CD4-positive, alpha-beta memory T cell (primary cell): ENCODE data around the gene CUBN. TPM values are rescaled to one million over a fixed set of nuclear protein-coding genes. Genes with fewer than 3 reads are reported as not detected.
A peak's percentile ranks its signal among the peaks of the same experiment; 100 is the strongest.

Experiments used
- CTCF ChIA-PET: fragments of 350-600 bp; sonication (Branson Sonifier 250); formaldehyde crosslinking; loops from one replicate; lab custom pipeline; 2021; ENCODE audit warnings: inconsistent platforms; ENCODE audit not compliant: partially characterized antibody; lab: Charles Lee
- POLR2A ChIA-PET: fragments of 350-600 bp; sonication (Branson Sonifier 250); formaldehyde crosslinking; loops from one replicate; lab custom pipeline; 2021; ENCODE audit not compliant: partially characterized antibody; lab: Charles Lee
- DNase-seq, 5 donors: peaks; one replicate each; pipeline versions ENCODE4 v3.0.0 to v3.0.0-alpha.2; 2020 to 2022; ENCODE audit warnings: mixed read lengths in 1 of 5
- H3K27ac ChIP-seq: one replicate; pipeline ENCODE4 v1.7.0; 2013; ENCODE audit warnings: low read depth, low read length
- H3K27me3 ChIP-seq: 2 replicates; pipeline ENCODE4 v1.7.0; 2013; ENCODE audit warnings: mild to moderate bottlenecking, low read length, moderate library complexity; ENCODE audit not compliant: insufficient read depth
- H3K36me3 ChIP-seq: 2 replicates; pipeline ENCODE4 v1.7.0; 2013; ENCODE audit warnings: mild to moderate bottlenecking, low read length, moderate library complexity; ENCODE audit not compliant: insufficient read depth
- H3K4me1 ChIP-seq: 2 replicates; pipeline ENCODE4 v1.7.0; 2013; ENCODE audit warnings: mild to moderate bottlenecking, low read length, moderate library complexity; ENCODE audit not compliant: insufficient read depth
- H3K4me3 ChIP-seq, 2 donors: one replicate each; pipeline ENCODE4 v1.7.0; 2013; ENCODE audit warnings: low read length in 2 of 2, mild to moderate bottlenecking in 1 of 2
- H3K9me3 ChIP-seq, 2 donors: one replicate each; pipeline ENCODE4 v1.7.0; 2013; ENCODE audit warnings: low read length in 2 of 2, control low read depth in 1 of 2; ENCODE audit not compliant: control insufficient read depth in 1 of 2
- H3K27ac Mint-ChIP-seq, 7 donors: one replicate each; pipeline ENCODE4 v1.8.0; 2020 to 2021; ENCODE audit warnings: mixed read lengths in 7 of 7, mild to moderate bottlenecking in 6 of 7, inconsistent platforms in 3 of 7, moderate library complexity in 3 of 7
- H3K27me3 Mint-ChIP-seq, 2 donors: one replicate each; pipeline ENCODE4 v1.8.0; 2020 to 2021; ENCODE audit warnings: mixed read lengths in 2 of 2
- H3K36me3 Mint-ChIP-seq, 2 donors: one replicate each; pipeline ENCODE4 v1.8.0; 2020 to 2021; ENCODE audit warnings: mixed read lengths in 2 of 2, inconsistent platforms in 1 of 2, mild to moderate bottlenecking in 1 of 2
- H3K4me1 Mint-ChIP-seq, 4 donors: one replicate each; pipeline ENCODE4 v1.8.0; 2020 to 2021; ENCODE audit warnings: mixed read lengths in 4 of 4, mild to moderate bottlenecking in 1 of 4
- H3K4me3 Mint-ChIP-seq, 8 donors: one replicate each; pipeline ENCODE4 v1.8.0; 2020 to 2021; ENCODE audit warnings: mixed read lengths in 8 of 8, mild to moderate bottlenecking in 7 of 8, moderate library complexity in 6 of 8, inconsistent platforms in 3 of 8
- H3K9me3 Mint-ChIP-seq, 8 donors: one replicate each; pipeline ENCODE4 v1.8.0; 2020 to 2021; ENCODE audit warnings: mixed read lengths in 8 of 8, mild to moderate bottlenecking in 5 of 8, inconsistent platforms in 3 of 8, moderate library complexity in 1 of 8
- intact Hi-C: fragments of 100-400 bp; cut with micrococcal nuclease; formaldehyde crosslinking; loops from one replicate; pipeline ENCODE4 v1.15.1; 2023
- polyA plus RNA-seq, 2 donors: library from polyadenylated mRNA; unstranded; fragments of 300-500 nt; fragmentation: Illumina TruSeq; gene quantifications; one replicate each; pipeline ENCODE4 v1.2.3, GENCODE V29; 2021
- total RNA-seq, 2 experiments: library from RNA; stranded (reverse); gene quantifications; one replicate each; pipeline ENCODE4 v1.2.3, GENCODE V29; 2021

CUBN gene
- total and polyA plus RNA-seq, 4 experiments from 2014 or later, result 0.49 to 10.9 (median 8.5) TPM; not detected in 1

DNA sequence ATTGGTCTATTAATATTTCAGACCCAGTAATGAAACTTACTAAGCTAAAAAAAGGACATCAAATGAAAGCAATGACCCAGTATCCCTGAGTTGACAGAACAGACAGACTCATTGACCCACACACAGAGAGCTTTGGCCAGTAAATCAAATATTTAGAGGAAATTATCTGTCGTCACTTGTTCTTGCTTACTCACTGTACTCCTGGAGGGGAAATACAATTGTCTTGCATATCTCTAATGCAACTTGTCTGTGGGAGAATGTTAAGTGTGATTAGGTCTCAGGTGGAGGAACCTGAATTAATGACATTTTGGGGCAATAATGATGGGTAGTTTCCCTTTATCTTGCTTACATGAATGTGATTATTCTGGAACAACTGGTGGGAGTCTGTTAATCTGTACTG lies 80.4 kb downstream of the CUBN start:
- Mint-ChIP-seq H3K4me1 (peaks cover 0 to 4% (median 1%) of the 10 kb centered on the region in 4 donors), H3K27me3 (no peaks in the 10 kb centered on the region), H3K27ac (peak overlapping the region in 1 of 7 donors; percentile 36), H3K4me3 (no peak overlapping the region), H3K36me3 (peaks cover 8 to 30% of the 10 kb centered on the region in 2 donors), H3K9me3 (peaks cover 0 to 6% (median 2%) of the 10 kb centered on the region in 8 donors)
- DNase-seq, result no peak
- Histone ChIP-seq H3K27ac (no peak overlapping the region), H3K9me3 (no peaks in the 10 kb centered on the region), H3K4me3 (no peak overlapping the region), H3K4me1 (no peaks in the 10 kb centered on the region), H3K36me3 (no peaks in the 10 kb centered on the region), H3K27me3 (no peaks in the 10 kb centered on the region)
- CTCF ChIA-PET, result interaction anchor here (1.6 kb wide), 1 partner anchor 14 kb away, joined by 3 read pairs; no protein-coding TSS in a partner anchor
- intact Hi-C loops, result no loop called here
- POLR2A ChIA-PET, result no interaction called here

DNA sequence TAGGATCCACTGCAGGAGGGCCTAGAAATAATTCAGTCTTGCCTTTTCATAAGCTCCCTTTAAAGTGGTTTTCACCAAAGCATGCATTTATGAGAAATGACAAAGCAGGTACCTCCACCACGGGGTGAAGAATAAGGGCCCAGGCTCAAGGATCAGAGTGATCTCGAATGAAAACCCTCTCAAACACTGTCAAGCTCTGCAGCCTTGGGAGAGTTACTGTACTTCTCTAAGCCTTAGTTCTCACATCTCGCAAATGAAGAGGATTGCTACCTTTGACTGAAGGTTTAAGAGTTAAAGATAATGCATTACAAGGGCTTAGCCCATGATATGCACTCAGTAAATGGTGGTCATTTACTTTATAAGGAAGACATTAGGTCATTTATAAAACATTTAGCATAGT lies 81.7 kb downstream of the CUBN start:
- H3K4me3 Mint-ChIP-seq, result no peak overlapping the region
- Histone ChIP-seq H3K27ac (no peak overlapping the region), H3K36me3 (no peaks in the 10 kb centered on the region), H3K4me3 (no peak overlapping the region), H3K27me3 (no peaks in the 10 kb centered on the region), H3K9me3 (no peaks in the 10 kb centered on the region), H3K4me1 (no peaks in the 10 kb centered on the region)
- ChIA-PET POLR2A (interaction anchor here (0.6 kb wide), 1 partner anchor 180 kb away, joined by 3 read pairs; no protein-coding TSS in a partner anchor), CTCF (no interaction called here)
- H3K9me3 Mint-ChIP-seq, result peaks cover 0 to 6% (median 2%) of the 10 kb centered on the region in 8 donors
- peaks cover 10 to 34% of the 10 kb centered on the region in 2 donors for H3K36me3 Mint-ChIP-seq
- no peak overlapping the region for H3K27ac Mint-ChIP-seq
- H3K27me3 Mint-ChIP-seq, result no peaks in the 10 kb centered on the region
- DNase-seq, result no peak
- intact Hi-C loops, result no loop called here
- peaks cover 0 to 4% (median 1%) of the 10 kb centered on the region in 4 donors for H3K4me1 Mint-ChIP-seq

DNA sequence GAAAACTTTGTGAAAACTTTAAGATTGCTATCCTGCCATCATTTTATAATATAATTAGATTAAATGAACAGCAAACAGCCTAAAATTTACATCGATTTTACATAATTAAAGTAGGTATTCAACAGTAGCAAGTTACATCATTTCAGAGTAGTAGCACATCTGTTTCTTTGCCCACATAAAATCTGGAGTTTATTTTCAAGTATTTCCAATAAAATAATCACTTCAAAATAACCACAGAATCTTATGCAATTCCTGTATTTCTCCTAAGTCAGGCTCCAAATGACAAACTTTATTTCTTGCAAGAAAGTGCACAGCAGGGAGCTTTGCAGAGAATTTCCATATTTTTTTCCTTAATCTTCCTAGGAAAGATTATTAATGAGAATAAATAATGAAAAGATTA lies 82.6 kb downstream of the CUBN start:
- no peak for DNase-seq
- POLR2A ChIA-PET, result no interaction called here

DNA sequence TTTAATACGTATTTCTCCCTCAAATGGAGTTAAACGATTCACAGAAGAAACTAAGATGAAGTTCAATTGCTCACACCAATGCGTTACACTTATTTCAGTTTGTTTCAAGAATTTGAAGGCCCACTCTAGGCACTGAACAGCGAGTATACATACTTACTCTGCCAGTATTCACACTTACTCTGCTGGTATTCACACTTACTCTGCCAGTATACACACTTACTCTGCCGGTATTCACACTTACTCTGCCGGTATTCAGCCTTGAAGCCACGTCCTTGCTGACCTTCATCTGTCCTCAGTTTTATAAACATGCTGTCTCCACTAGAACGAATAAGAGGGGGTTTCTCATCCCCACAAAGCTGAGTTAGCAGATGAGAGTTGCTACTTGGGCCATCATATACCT lies 86.0 kb downstream of the CUBN start:
- Mint-ChIP-seq H3K4me1 (peaks cover 0 to 4% (median 0%) of the 10 kb centered on the region in 4 donors), H3K9me3 (no peaks in the 10 kb centered on the region), H3K27me3 (no peaks in the 10 kb centered on the region), H3K4me3 (no peak overlapping the region), H3K27ac (no peak overlapping the region), H3K36me3 (peaks cover 4 to 7% of the 10 kb centered on the region in 2 donors)
- no peak for DNase-seq
- H3K4me1 ChIP-seq, result no peaks in the 10 kb centered on the region
- intact Hi-C loops, result no loop called here
- H3K27ac ChIP-seq, result no peak overlapping the region
- no peaks in the 10 kb centered on the region for H3K36me3 ChIP-seq
- H3K27me3 ChIP-seq, result no peaks in the 10 kb centered on the region
- H3K9me3 ChIP-seq, result no peaks in the 10 kb centered on the region
- POLR2A ChIA-PET, result no interaction called here
- CTCF ChIA-PET, result no interaction called here
- H3K4me3 ChIP-seq, result no peak overlapping the region

More for the DNA sequence above, 82.6 kb downstream of the CUBN start:
- Histone ChIP-seq H3K9me3 (no peaks in the 10 kb centered on the region), H3K4me1 (no peaks in the 10 kb centered on the region), H3K4me3 (no peak overlapping the region), H3K27ac (no peak overlapping the region), H3K36me3 (no peaks in the 10 kb centered on the region), H3K27me3 (no peaks in the 10 kb centered on the region)
- CTCF ChIA-PET, result no interaction called here
- no peak overlapping the region for H3K4me3 Mint-ChIP-seq
- H3K9me3 Mint-ChIP-seq, result peaks cover 0 to 6% (median 2%) of the 10 kb centered on the region in 8 donors
- H3K27ac Mint-ChIP-seq, result no peak overlapping the region
- peaks cover 0 to 4% (median 1%) of the 10 kb centered on the region in 4 donors for H3K4me1 Mint-ChIP-seq
- peaks cover 10 to 32% of the 10 kb centered on the region in 2 donors for H3K36me3 Mint-ChIP-seq
- H3K27me3 Mint-ChIP-seq, result no peaks in the 10 kb centered on the region
- intact Hi-C loops, result no loop called here

DNA sequence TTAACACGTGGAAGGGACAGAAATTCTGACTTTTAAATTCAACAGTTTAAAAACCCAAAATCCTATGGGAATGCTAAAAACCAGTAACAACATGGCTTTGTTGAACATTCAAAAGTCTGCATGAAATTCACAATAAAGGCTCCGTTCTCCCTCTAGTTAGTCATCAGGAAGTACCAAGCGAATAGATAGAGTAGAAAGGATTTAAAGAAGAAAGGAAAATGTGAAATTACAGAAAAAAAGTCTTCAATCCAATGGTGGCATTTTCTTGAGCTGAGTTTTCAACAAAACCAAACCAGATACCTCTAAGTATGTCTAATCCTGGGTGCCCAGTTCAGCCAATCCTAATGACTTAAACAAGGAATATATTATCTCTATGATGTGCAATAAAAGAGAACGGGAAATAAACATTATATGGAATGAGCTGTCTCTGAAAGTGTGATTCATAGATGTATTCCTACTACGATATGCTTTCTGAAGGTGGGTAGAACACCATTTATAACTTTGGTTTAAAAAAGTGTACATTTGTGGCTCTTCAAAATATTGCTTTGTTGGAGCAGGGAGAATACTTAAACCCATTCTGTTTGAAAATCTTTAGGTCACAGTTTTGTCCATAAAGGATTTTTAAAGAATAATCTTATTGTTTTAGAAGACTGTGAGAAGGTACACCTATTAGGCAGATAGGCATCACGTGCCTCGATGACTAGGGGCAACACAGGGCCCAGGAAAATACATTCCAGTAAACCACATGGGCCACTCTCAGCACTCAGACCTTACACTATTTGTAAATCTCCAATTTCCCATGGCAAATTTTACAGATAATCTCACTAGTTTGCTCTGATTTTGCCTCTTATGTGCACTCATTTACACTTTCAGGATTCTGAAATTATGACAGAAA lies 87.7 kb downstream of the CUBN start:
- POLR2A ChIA-PET, result no interaction called here

DNA sequence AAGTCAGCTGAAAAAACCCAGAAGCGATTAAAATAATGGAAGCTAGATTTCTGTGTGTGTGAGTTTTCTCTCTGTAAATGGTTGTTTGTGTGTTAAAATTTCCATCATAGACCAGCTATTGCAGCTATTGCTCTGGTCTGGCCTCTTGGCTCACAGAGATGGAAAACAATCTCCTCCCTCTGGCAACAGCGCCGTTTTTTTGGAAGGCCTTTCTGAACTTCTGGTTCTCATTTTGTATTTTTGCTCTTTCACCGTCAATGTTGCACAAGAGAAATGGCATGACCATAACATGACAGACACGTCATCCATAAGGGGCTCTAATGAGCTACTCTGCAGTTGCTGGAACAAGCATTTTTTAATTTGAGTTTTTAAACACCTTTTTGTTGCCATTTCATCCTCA lies 91.0 kb downstream of the CUBN start:
- Histone ChIP-seq H3K27me3 (no peaks in the 10 kb centered on the region), H3K9me3 (no peaks in the 10 kb centered on the region), H3K27ac (no peak overlapping the region), H3K4me3 (no peak overlapping the region), H3K4me1 (peaks cover 9% of the 10 kb centered on the region), H3K36me3 (no peaks in the 10 kb centered on the region)
- intact Hi-C loops, result no loop called here
- CTCF ChIA-PET, result no interaction called here
- POLR2A ChIA-PET, result no interaction called here
- no peak overlapping the region for H3K4me3 Mint-ChIP-seq
- peaks cover 5 to 13% (median 10%) of the 10 kb centered on the region in 4 donors for H3K4me1 Mint-ChIP-seq
- no peak for DNase-seq
- no peak overlapping the region for H3K27ac Mint-ChIP-seq
- no peaks in the 10 kb centered on the region for H3K27me3 Mint-ChIP-seq
- no peaks in the 10 kb centered on the region for H3K9me3 Mint-ChIP-seq
- H3K36me3 Mint-ChIP-seq, result peaks cover under 1 to 5% of the 10 kb centered on the region in 2 donors

More for the DNA sequence above, 87.7 kb downstream of the CUBN start:
- Histone ChIP-seq H3K36me3 (no peaks in the 10 kb centered on the region), H3K9me3 (no peaks in the 10 kb centered on the region), H3K27ac (no peak overlapping the region), H3K27me3 (no peaks in the 10 kb centered on the region), H3K4me3 (no peak overlapping the region), H3K4me1 (no peaks in the 10 kb centered on the region)
- CTCF ChIA-PET, result no interaction called here
- Mint-ChIP-seq H3K36me3 (peaks cover 4 to 7% of the 10 kb centered on the region in 2 donors), H3K4me1 (no peaks in the 10 kb centered on the region), H3K9me3 (no peaks in the 10 kb centered on the region), H3K27me3 (no peaks in the 10 kb centered on the region), H3K27ac (peak overlapping the region in 3 of 7 donors; percentile 41 to 76 (median 64)), H3K4me3 (no peak overlapping the region)
- intact Hi-C loops, result loop anchor here (1.0 kb wide), 1 partner anchor 13 kb away; no protein-coding TSS in a partner anchor
- no peak for DNase-seq

DNA sequence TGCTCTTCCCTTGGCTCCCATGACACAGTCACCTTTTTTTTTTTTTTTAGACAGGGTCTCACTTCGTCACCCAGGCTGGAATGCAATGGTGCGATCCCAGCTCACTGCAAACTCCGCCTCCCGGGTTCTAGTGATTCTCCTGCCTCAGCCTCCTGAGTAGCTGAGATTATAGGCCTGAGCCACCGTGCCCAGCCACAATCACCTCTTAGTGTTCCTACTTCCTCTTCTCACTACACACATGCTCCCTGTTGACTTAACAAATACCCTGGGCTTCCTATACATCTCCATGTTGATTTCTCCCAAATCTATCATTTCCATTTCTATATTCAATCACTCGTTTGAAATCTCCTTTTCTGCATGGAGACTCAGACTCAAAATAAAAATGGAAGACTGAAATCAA lies 91.7 kb downstream of the CUBN start:
- Histone ChIP-seq H3K27me3 (no peaks in the 10 kb centered on the region), H3K27ac (no peak overlapping the region), H3K4me3 (no peak overlapping the region), H3K9me3 (no peaks in the 10 kb centered on the region), H3K4me1 (peaks cover 16% of the 10 kb centered on the region), H3K36me3 (no peaks in the 10 kb centered on the region)
- ChIA-PET POLR2A (interaction anchor here (0.7 kb wide), 1 partner anchor 9 kb away, joined by 3 read pairs; no protein-coding TSS in a partner anchor), CTCF (no interaction called here)
- Mint-ChIP-seq H3K27ac (peak overlapping the region in 3 of 7 donors; percentile 25 to 67 (median 62)), H3K4me3 (no peak overlapping the region), H3K27me3 (no peaks in the 10 kb centered on the region), H3K9me3 (no peaks in the 10 kb centered on the region), H3K4me1 (peaks cover 12 to 20% (median 17%) of the 10 kb centered on the region in 4 donors), H3K36me3 (peaks cover 0 to 4% of the 10 kb centered on the region in 2 donors)
- intact Hi-C loops, result no loop called here
- DNase-seq, result no peak
